Sigmoid colon (tissue), 7 donors: ENCODE measurements around the gene SFRP4. TPM values are rescaled to one million over a fixed set of nuclear protein-coding genes. Genes with fewer than 3 reads are reported as not detected.
A peak's percentile ranks its signal among the peaks of the same experiment; 100 is the strongest.

Experiments used
- DNase-seq: peaks from one replicate; pipeline ENCODE4 v3.0.0-alpha.2; 2019
- H3K27ac ChIP-seq, 4 donors: fragments of 200-600 bp; sonication (generic); one replicate each; pipeline ENCODE4 v1.5.1; 2016 to 2019; ENCODE audit warnings: mild to moderate bottlenecking in 1 of 4
- H3K27me3 ChIP-seq, 3 donors: fragments of 200-600 bp; sonication (generic); one replicate each; pipeline ENCODE4 v1.5.1; 2019; ENCODE audit warnings: mild to moderate bottlenecking in 1 of 3
- H3K36me3 ChIP-seq, 4 donors: fragments of 200-600 bp; sonication (generic); one replicate each; pipeline ENCODE4 v1.5.1; 2016 to 2019
- H3K4me1 ChIP-seq, 4 donors: fragments of 200-600 bp; sonication (generic); one replicate each; pipeline ENCODE4 v1.5.1; 2017 to 2019
- H3K4me3 ChIP-seq, 4 donors: fragments of 200-600 bp; sonication (generic); one replicate each; pipeline ENCODE4 v1.5.1; 2017 to 2019; ENCODE audit warnings: mild to moderate bottlenecking in 2 of 4, moderate library complexity in 1 of 4
- H3K9me3 ChIP-seq, 4 donors: fragments of 200-600 bp in 3 of 4; sonication (generic) in 3 of 4; one replicate each; pipeline versions ENCODE4 v1.5.1 to v1.6.1; 2013 to 2019
- CTCF ChIP-seq, 4 experiments: fragments of 450-650 bp in 3 of 4; fragments of 200-600 bp in 1 of 4; IDR thresholded peaks; one replicate each; pipeline ENCODE4 v1.5.1; 2016 to 2019; ENCODE audit warnings: antibody characterized with exemption in 4 of 4, mild to moderate bottlenecking in 3 of 4, moderate library complexity in 2 of 4
- EP300 ChIP-seq, 4 donors: sonication (generic); formaldehyde crosslinking; IDR thresholded peaks; one replicate each; pipeline ENCODE4 v1.6.1; 2017; ENCODE audit warnings: antibody characterized with exemption in 4 of 4
- POLR2A ChIP-seq, 2 donors: fragments of 450-650 bp; IDR thresholded peaks; one replicate each; pipeline ENCODE4 v1.6.1; 2016; ENCODE audit warnings: antibody characterized with exemption in 2 of 2, mild to moderate bottlenecking in 2 of 2, moderate library complexity in 2 of 2
- POLR2AphosphoS5 ChIP-seq, 4 donors: sonication (generic); formaldehyde crosslinking; IDR thresholded peaks; one replicate each; pipeline ENCODE4 v1.6.1; 2017; ENCODE audit warnings: antibody characterized with exemption in 4 of 4
- WGBS, 2 donors: extraction: QIAGEN DNeasy Blood & Tissue Kit; methylation state at CpG; one replicate each; pipeline ENCODE4 v1.1.7; 2013; 5-methylcytosine and 5-hydroxymethylcytosine counted together
- intact Hi-C: fragments of 100-400 bp; cut with DNase I; formaldehyde crosslinking; loops from one replicate; pipeline ENCODE4 v1.15.1; 2023
- polyA plus RNA-seq, 3 donors: library from polyadenylated mRNA; stranded (reverse); fragments of 200-250 nt; gene quantifications; one replicate each; pipeline ENCODE4 v1.2.3, GENCODE V29; 2013
- total RNA-seq, 4 donors: library from RNA; depleted of rRNA; stranded (reverse); fragments of >200 nt; gene quantifications; one replicate each; pipeline ENCODE4 v1.1.0, GENCODE V29; 2016
- donor health status: healthy with polysubstance abuse.
- donor health status: Bipolar disorder and iron deficiency.
- donor health status: healthy.

Gene SFRP4
- total and polyA plus RNA-seq, 7 donors = 0.23 to 10.2 (median 1.2) TPM

- peaks cover 0 to 33% (median 14%) of the 10 kb centered on the region in 4 donors for H3K4me1 ChIP-seq
Observed at GRCh38 chr7:37920849-37921805, 4.5 kb upstream of the SFRP4 start.

DNA sequence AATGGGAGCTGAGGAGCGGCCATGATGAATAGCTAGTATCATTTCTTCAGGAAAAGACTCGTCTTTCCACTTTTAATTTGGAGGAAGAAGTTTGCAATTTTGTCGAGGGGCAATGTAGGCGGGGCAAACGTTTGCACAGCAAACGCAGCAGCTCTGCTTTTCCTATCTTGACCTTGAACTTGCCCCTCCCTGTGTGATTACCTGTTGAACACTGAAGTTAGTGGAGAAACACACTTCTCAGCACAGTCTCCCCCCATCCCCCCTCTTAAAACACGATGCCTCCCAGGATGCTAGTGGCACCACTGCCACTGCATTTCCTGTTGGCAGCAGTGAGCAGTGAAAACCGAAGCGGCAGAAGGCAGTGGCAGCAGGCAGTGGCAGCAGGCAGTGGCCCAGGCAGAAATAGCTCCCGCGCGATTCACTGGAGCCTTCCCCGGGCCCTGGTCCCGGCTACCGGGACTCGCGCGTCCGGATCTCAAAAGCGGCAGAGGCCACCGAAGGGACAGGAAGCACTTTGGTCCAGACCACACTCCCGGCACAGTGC, 3.8 kb upstream of the SFRP4 start, which contains the start of gene EPDR1:
Gene EPDR1, plus strand, starts transcription at position 336 of the 544 bp plus-strand sequence. CDS start 300 bp downstream, outside the sequence.
- Histone ChIP-seq H3K27ac (peak within 1 kb of the TSS; percentile 71 to 78 (median 74)), H3K9me3 (no peaks in the 10 kb centered on the region), H3K27me3 (peaks cover 0 to 33% (median 3%) of the 10 kb centered on the region in 3 donors), H3K4me1 (peaks cover 0 to 38% (median 17%) of the 10 kb centered on the region in 4 donors), H3K4me3 (peak within 1 kb of the TSS; percentile 39 to 71 (median 62)), H3K36me3 (no peaks in the 10 kb centered on the region)
- no peak for TF ChIP-seq POLR2A (IDR thresholded peaks at IDR 0.05)
- TF ChIP-seq CTCF (IDR thresholded peaks at IDR 0.05) = peak in 1 of 4 experiments; percentile 15
- no peak for TF ChIP-seq EP300 (IDR thresholded peaks at IDR 0.05)
- peak in 2 of 4 donors; percentile 42 to 44 for TF ChIP-seq POLR2AphosphoS5 (IDR thresholded peaks at IDR 0.05)
- intact Hi-C loops = no loop called here
- 7 to 12% methylated on average over 22 of the region's 22 CpGs for WGBS, 2 donors
- peak; percentile 73 for DNase-seq

More at GRCh38 chr7:37920849-37921805, 4.5 kb upstream of the SFRP4 start:
- intact Hi-C loops = no loop called here
- H3K9me3 ChIP-seq = no peaks in the 10 kb centered on the region
- H3K4me3 ChIP-seq = peak overlapping the region; percentile 39 to 71 (median 62)
- 1% methylated on average over 63 of the region's 63 CpGs for WGBS, 2 donors
- peak; percentile 69 for DNase-seq
- peak in 1 of 4 donors; percentile 24 for TF ChIP-seq POLR2AphosphoS5 (IDR thresholded peaks at IDR 0.05)
- no peak for TF ChIP-seq CTCF (IDR thresholded peaks at IDR 0.05)
- H3K27me3 ChIP-seq = peaks cover 0 to 29% (median 3%) of the 10 kb centered on the region in 3 donors
- no peaks in the 10 kb centered on the region for H3K36me3 ChIP-seq
- H3K27ac ChIP-seq = peak overlapping the region; percentile 71 to 78 (median 74)

GRCh38 chr7:37918526-37918925, 1.9 kb upstream of the SFRP4 start:
- Histone ChIP-seq H3K36me3 (no peaks in the 10 kb centered on the region), H3K9me3 (no peaks in the 10 kb centered on the region), H3K27me3 (peaks cover 0 to 33% (median 3%) of the 10 kb centered on the region in 3 donors), H3K27ac (no peak overlapping the region), H3K4me1 (peaks cover 0 to 38% (median 14%) of the 10 kb centered on the region in 4 donors), H3K4me3 (no peak overlapping the region)
- TF ChIP-seq CTCF (IDR thresholded peaks at IDR 0.05) (no peak), POLR2AphosphoS5 (IDR thresholded peaks at IDR 0.05) (no peak), EP300 (IDR thresholded peaks at IDR 0.05) (no peak), POLR2A (IDR thresholded peaks at IDR 0.05) (no peak)
- WGBS, 2 donors = 61 to 66% methylated on average over 4 of the region's 4 CpGs
- no peak for DNase-seq
- intact Hi-C loops = no loop called here

DNA sequence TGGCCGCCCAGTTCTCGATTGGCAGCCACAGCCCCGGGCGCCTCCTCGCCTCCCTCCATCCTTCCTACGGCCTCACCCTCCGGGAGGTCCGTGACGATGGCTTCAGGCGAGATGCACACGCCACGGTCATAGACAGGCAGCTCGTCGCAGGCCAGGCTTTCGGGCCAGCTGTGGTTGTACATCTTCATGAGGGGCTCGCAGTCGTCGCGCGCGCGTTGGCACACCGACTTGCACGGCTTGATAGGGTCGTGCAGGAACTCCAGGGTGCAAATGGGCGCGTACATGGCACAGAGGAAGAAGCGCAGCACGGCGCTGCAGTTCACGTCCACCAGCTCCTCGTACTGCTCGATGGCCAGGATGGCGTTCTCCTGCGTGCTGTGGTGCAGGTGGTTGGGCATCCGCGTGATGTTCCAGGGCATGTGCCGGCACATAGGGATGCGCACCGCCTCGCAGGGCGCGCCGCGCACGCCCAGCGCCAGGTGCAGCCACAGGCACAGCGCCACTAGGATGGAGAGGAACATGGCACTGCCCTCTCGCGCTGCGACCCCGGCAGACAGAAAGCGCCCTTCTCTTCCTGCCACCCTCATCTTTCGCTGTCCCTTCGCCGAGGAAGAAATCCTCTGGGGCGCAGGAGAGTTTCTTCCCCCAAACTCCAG, 472 bp downstream of the SFRP4 start:
- Histone ChIP-seq H3K4me1 (peaks cover 0 to 31% (median 11%) of the 10 kb centered on the region in 4 donors), H3K27me3 (peaks cover 0 to 25% (median 3%) of the 10 kb centered on the region in 3 donors), H3K9me3 (no peaks in the 10 kb centered on the region), H3K27ac (peak overlapping the region; percentile 58 to 73 (median 69)), H3K36me3 (no peaks in the 10 kb centered on the region), H3K4me3 (peak overlapping the region; percentile 28 to 57 (median 52))
- WGBS, 2 donors = 5 to 8% methylated on average over 57 of the region's 57 CpGs
- peak; percentile 66 for DNase-seq
- intact Hi-C loops = no loop called here
- TF ChIP-seq POLR2A (IDR thresholded peaks at IDR 0.05) (no peak), EP300 (IDR thresholded peaks at IDR 0.05) (no peak), POLR2AphosphoS5 (IDR thresholded peaks at IDR 0.05) (no peak), CTCF (IDR thresholded peaks at IDR 0.05) (no peak)
